Natural killer cell (primary cell): Measurements from ENCODE around the gene ITGAL. TPM values are rescaled to one million over a fixed set of nuclear protein-coding genes. Genes with fewer than 3 reads are reported as not detected.
"Not testable (repeated sequence)": the region's sequence is repeated elsewhere in the genome, so short reads cannot be mapped to it uniquely, and the experiment has no call there.

Experiments
- ATAC-seq, 3 donors: fragments of 150-1000 bp in 2 of 3; fragments of 200-7000 bp in 1 of 3; cut with Tn5 transposase; 1 replicate in 1 of 3; 2 replicates in 2 of 3; pipeline ENCODE4 v1.10.0; 2021; ENCODE audit warnings: mild to moderate bottlenecking in 2 of 3, moderate library complexity in 2 of 3
- DNase-seq, 2 donors: peaks; one replicate each; pipeline versions ENCODE4 v3.0.0 to v3.0.0-alpha.2; 2013 to 2021; ENCODE audit warnings: mixed read lengths in 1 of 2
- H3K27ac ChIP-seq: one replicate; pipeline ENCODE4 v1.5.1; 2013; ENCODE audit warnings: mild to moderate bottlenecking, low read length
- H3K27me3 ChIP-seq: one replicate; pipeline ENCODE4 v1.6.1; 2013; ENCODE audit warnings: low read length; ENCODE audit not compliant: control insufficient read depth, insufficient read depth
- H3K36me3 ChIP-seq: one replicate; pipeline ENCODE4 v1.6.1; 2013; ENCODE audit warnings: low read length; ENCODE audit not compliant: control insufficient read depth, insufficient read depth
- H3K4me1 ChIP-seq: one replicate; pipeline ENCODE4 v1.6.1; 2013; ENCODE audit warnings: low read length; ENCODE audit not compliant: control insufficient read depth, insufficient read depth
- H3K4me3 ChIP-seq: one replicate; pipeline ENCODE4 v1.5.1; 2013; ENCODE audit warnings: low read length
- H3K9me3 ChIP-seq: one replicate; pipeline ENCODE4 v1.6.1; 2013; ENCODE audit warnings: low read length; ENCODE audit not compliant: control insufficient read depth, insufficient read depth
- H3K27ac Mint-ChIP-seq, 2 donors: one replicate each; pipeline ENCODE4 v1.8.0; 2022; ENCODE audit warnings: mild to moderate bottlenecking in 2 of 2, mixed read lengths in 2 of 2, moderate library complexity in 1 of 2
- H3K27me3 Mint-ChIP-seq, 2 donors: one replicate each; pipeline ENCODE4 v1.8.0; 2022; ENCODE audit warnings: low read depth in 2 of 2, mixed read lengths in 2 of 2
- H3K36me3 Mint-ChIP-seq: one replicate; pipeline ENCODE4 v1.8.0; 2022; ENCODE audit warnings: mixed read lengths
- H3K4me1 Mint-ChIP-seq, 2 donors: one replicate each; pipeline ENCODE4 v1.8.0; 2022; ENCODE audit warnings: mixed read lengths in 2 of 2
- H3K4me3 Mint-ChIP-seq: one replicate; pipeline ENCODE4 v1.8.0; 2022; ENCODE audit warnings: mild to moderate bottlenecking, moderate library complexity, mixed read lengths
- H3K9me3 Mint-ChIP-seq, 2 donors: one replicate each; pipeline ENCODE4 v1.8.0; 2022; ENCODE audit warnings: mixed read lengths in 2 of 2
- CTCF ChIP-seq: fragments of 200-600 bp; IDR thresholded peaks from one replicate; pipeline ENCODE4 v1.8.0; 2022; ENCODE audit warnings: antibody characterized with exemption
- WGBS: methylation state at CpG from one replicate; pipeline ENCODE4 v1.1.7; 2013; ENCODE audit warnings: missing lambda C conversion rate; ENCODE audit not compliant: insufficient coverage; 5-methylcytosine and 5-hydroxymethylcytosine counted together
- intact Hi-C: fragments of 100-400 bp; cut with micrococcal nuclease; formaldehyde crosslinking; loops from one replicate; pipeline ENCODE4 v1.14.2; 2022
- total RNA-seq, 4 donors: library from RNA; stranded (reverse); fragments of 120-200 nt in 1 of 4; gene quantifications; one replicate each; pipeline versions ENCODE4 v1.2.3 to v1.2.4, GENCODE V29; 2013 to 2022

The ITGAL gene
- total RNA-seq, 3 donors from 2014 or later (not counting 1 experiment from before 2014, with no cell fraction given) = 1,131 to 1,260 (median 1,176) TPM

DNA sequence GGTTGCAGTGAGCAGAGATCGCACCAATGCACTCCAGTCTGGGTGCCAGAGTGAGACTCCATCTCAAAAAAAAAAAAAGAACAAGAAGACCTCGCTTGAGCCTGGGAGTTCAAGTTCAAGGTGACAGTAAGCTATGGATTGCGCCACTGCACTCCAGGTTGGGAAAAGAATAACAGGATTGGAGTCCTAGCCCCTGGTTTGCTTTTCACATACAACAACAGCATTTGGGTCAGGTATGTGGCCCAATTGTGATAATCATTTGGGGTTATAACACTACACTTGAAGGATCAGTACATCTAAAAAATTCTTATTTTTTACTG is 23.5 kb upstream of the ITGAL start:
- DNase-seq (no peak), ATAC-seq (no peak)
- H3K4me1 ChIP-seq = peaks cover 51% of the 10 kb centered on the region
- H3K27me3 Mint-ChIP-seq = no peaks in the 10 kb centered on the region
- H3K9me3 Mint-ChIP-seq = no peaks in the 10 kb centered on the region
- no peak overlapping the region for H3K4me3 Mint-ChIP-seq
- 95% methylated on average over 3 of the region's 3 CpGs for WGBS
- no peaks in the 10 kb centered on the region for H3K36me3 ChIP-seq
- no peak overlapping the region for H3K27ac ChIP-seq
- no peak for TF ChIP-seq CTCF
- no peaks in the 10 kb centered on the region for H3K36me3 Mint-ChIP-seq
- intact Hi-C loops = no loop called here
- no peak overlapping the region for H3K4me3 ChIP-seq
- H3K27me3 ChIP-seq = no peaks in the 10 kb centered on the region
- no peak overlapping the region for H3K27ac Mint-ChIP-seq
- peaks cover 42% of the 10 kb centered on the region in 2 donors for H3K4me1 Mint-ChIP-seq
- no peaks in the 10 kb centered on the region for H3K9me3 ChIP-seq

DNA sequence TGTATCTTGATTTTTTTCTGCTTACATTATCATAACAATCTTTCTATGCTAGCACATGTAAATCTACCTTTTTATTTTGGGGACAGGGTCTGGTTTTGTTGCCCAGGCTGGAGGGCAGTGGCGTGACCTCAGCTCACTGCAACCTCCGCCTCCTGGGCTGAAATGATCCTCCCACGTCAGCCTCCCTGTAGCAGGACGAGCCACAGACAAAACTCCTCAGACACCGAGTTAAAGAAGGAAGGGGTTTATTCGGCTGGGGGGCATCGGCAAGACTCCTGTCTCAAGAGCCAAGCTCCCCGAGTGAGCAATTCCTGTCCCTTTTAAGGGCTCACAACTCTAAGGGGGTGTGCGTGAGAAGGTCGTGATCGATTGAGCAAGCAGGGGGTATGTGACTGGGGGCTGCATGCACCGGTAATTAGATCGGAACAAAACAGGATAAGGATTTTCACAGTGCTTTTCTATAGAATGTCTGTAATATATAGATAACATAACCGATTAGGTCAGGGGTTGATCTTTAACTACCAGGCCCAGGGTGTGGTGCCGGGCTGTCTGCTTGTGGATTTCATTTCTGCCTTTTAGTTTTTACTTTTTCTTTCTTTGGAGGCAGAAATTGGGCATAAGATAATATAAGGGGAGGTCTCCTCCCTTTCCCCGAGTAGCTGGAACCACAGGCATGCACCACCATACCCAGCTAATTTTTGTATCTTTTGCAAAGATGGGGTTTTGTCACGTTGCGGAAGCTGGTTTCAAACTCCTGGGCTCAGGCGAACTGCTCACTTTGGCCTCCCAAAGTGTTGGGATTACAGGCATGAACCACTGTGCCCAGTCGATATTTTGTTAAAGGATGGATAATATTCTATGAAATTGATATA is 19.6 kb upstream of the ITGAL start:
- H3K36me3 Mint-ChIP-seq, H3K27me3 ChIP-seq, H3K27me3 Mint-ChIP-seq, DNase-seq, H3K36me3 ChIP-seq, intact Hi-C loops, ATAC-seq, H3K4me3 ChIP-seq, H3K4me3 Mint-ChIP-seq, H3K27ac ChIP-seq, H3K9me3 ChIP-seq, H3K9me3 Mint-ChIP-seq: not testable (repeated sequence)
- peaks cover 42% of the 10 kb centered on the region for H3K4me1 ChIP-seq
- H3K4me1 Mint-ChIP-seq = peaks cover 37 to 50% of the 10 kb centered on the region in 2 donors
- H3K27ac Mint-ChIP-seq = peak overlapping the region in 1 of 2 donors; percentile 34
- 85% methylated on average over 17 of the region's 20 CpGs for WGBS

- WGBS = no CpG with 5 or more reads among the region's 1 CpG
- no peaks in the 10 kb centered on the region for H3K36me3 ChIP-seq
- intact Hi-C loops = no loop called here
- H3K27ac ChIP-seq = no peak overlapping the region
- H3K9me3 ChIP-seq = no peaks in the 10 kb centered on the region
- H3K36me3 Mint-ChIP-seq = no peaks in the 10 kb centered on the region
- no peak overlapping the region for H3K4me3 Mint-ChIP-seq
- peaks cover 41 to 57% of the 10 kb centered on the region in 2 donors for H3K4me1 Mint-ChIP-seq
- no peak overlapping the region for H3K4me3 ChIP-seq
- DNase-seq (no peak), ATAC-seq (no peak)
- peak overlapping the region; percentile 24 to 46 for H3K27ac Mint-ChIP-seq
- no peaks in the 10 kb centered on the region for H3K9me3 Mint-ChIP-seq
- H3K27me3 Mint-ChIP-seq = no peaks in the 10 kb centered on the region
- no peaks in the 10 kb centered on the region for H3K27me3 ChIP-seq
- H3K4me1 ChIP-seq = peaks cover 47% of the 10 kb centered on the region
- TF ChIP-seq CTCF = no peak
Measured at GRCh38 chr16:30456302-30456701, 16.2 kb upstream of the ITGAL start.

DNA sequence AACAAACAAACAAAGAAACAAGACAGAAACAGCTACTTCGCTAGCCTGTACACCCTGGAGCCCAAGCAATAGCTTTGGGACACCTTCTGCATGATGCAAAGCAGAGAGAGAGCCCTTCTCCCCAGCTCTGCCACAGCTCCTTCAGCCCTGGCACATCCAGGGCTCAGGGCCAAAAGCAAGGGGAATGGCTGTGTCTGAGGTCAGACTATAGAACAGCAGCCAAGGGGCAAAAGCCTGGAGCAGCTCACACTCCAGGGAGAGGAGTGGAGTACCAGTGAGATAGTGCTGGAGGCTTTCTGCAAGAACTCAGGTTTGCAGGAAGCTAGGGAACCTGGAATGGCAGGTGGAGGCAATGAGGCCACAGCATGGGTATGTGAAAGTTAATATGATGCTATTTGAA is 15.3 kb upstream of the ITGAL start:
- peaks cover 41 to 57% of the 10 kb centered on the region in 2 donors for H3K4me1 Mint-ChIP-seq
- peak overlapping the region; percentile 9 for H3K4me3 Mint-ChIP-seq
- Histone ChIP-seq H3K4me1 (peaks cover 45% of the 10 kb centered on the region), H3K9me3 (no peaks in the 10 kb centered on the region), H3K27me3 (no peaks in the 10 kb centered on the region), H3K36me3 (no peaks in the 10 kb centered on the region), H3K27ac (no peak overlapping the region), H3K4me3 (no peak overlapping the region)
- ATAC-seq = no peak
- TF ChIP-seq CTCF = no peak
- H3K9me3 Mint-ChIP-seq = no peaks in the 10 kb centered on the region
- no peaks in the 10 kb centered on the region for H3K27me3 Mint-ChIP-seq
- 100% methylated on average over 1 of the region's 1 CpG for WGBS
- no peak for DNase-seq
- H3K27ac Mint-ChIP-seq = no peak overlapping the region
- intact Hi-C loops = no loop called here
- H3K36me3 Mint-ChIP-seq = no peaks in the 10 kb centered on the region
